G401 (cell line): Measurements from ENCODE around the gene RYR2. TPM values are rescaled to one million over a fixed set of nuclear protein-coding genes. Genes with fewer than 3 reads are reported as not detected.

ENCODE experiments used
- DNase-seq: peaks from one replicate; pipeline ENCODE4 v3.0.0-alpha.2; 2015; ENCODE audit warnings: low spot score
- in situ Hi-C: cut with HindIII; loops from 2 replicates; pipeline ENCODE4 v1.10.0; 2016; ENCODE audit warnings: low sequenced_read_pairs, mixed read lengths
- total RNA-seq: library from RNA; depleted of rRNA; stranded (reverse); fragments of >200 nt; shearing (Covaris generic); gene quantifications from 2 replicates; pipeline ENCODE4 v1.2.3, GENCODE V29; 2014

RYR2 gene
- total RNA-seq, 1 experiment from 2014 or later = not detected

GRCh38 chr1:237640966-237641365 is 599.0 kb downstream of the RYR2 start:
- no peak for DNase-seq
- in situ Hi-C loops = no loop called here

DNA sequence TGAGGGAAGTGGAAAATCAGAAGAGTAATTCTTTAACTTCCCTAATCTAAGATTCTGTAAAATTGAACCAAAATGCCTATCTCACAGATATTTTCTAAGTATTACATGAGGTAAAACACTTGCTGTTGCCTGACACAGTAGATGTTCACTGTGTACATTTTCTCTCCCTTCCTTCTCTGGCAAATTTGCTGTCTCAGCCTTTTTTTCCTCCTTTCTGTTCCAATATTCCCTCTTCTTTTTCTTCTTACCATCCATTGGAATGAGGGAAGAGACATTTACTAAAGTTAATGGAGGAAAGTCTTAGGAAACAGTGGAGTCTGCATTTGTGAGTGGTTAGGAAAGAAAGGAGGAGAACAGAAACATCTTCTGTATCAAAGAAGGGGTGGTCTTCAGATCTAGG is 608.8 kb downstream of the RYR2 start:
- no peak for DNase-seq
- in situ Hi-C loops = no loop called here

DNA sequence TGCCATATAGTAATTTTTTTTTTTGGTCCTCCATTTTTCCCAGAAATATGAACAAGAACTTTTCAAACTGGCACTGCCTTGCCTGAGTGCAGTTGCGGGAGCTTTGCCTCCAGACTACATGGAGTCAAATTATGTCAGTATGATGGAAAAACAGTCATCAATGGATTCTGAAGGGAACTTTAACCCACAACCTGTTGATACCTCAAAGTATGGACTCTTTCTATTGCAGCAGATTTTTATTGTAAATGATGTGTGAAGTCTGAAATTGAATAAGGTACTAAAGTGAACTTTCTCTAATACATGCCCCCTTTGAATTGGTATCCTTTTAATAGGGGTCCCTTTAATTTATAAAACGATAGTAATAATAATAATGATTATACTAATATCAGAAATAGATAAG is 613.8 kb downstream of the RYR2 start:
- in situ Hi-C loops = no loop called here
- DNase-seq = no peak

- in situ Hi-C loops = no loop called here
- no peak for DNase-seq
Measured at GRCh38 chr1:237664348-237664747, 622.4 kb downstream of the RYR2 start.

GRCh38 chr1:237670302-237670701 is 628.3 kb downstream of the RYR2 start:
- in situ Hi-C loops = no loop called here
- DNase-seq = no peak

- in situ Hi-C loops = no loop called here
- DNase-seq = no peak
Measured at GRCh38 chr1:237671262-237671661, 629.3 kb downstream of the RYR2 start.

- in situ Hi-C loops = no loop called here
- no peak for DNase-seq
Measured at GRCh38 chr1:237671935-237672334, 630.0 kb downstream of the RYR2 start.

DNA sequence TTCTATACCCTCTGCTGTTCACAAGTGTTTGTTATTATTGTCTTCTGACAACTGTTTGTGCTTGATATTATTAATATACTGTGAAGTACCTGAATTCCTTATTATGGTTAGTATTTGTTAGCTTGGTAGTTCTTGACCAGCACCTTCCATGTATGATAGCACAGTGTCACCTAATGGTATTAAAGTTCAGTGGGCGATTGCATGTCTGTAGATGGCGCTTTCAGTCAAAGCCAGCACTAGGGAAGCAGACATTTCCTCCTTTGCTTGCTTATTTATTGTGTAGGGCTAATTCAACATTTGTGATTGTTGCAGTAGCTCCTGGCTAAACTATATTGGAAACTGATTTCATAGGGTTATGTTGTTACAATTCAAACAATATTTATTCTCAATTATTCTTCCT is 630.8 kb downstream of the RYR2 start:
- in situ Hi-C loops = no loop called here
- peak; percentile 5 for DNase-seq

- in situ Hi-C loops = no loop called here
- DNase-seq = no peak
Measured at GRCh38 chr1:237673631-237674030, 631.6 kb downstream of the RYR2 start.

GRCh38 chr1:237677979-237678378 is 636.0 kb downstream of the RYR2 start:
- DNase-seq = peak; percentile 20
- in situ Hi-C loops = no loop called here

DNA sequence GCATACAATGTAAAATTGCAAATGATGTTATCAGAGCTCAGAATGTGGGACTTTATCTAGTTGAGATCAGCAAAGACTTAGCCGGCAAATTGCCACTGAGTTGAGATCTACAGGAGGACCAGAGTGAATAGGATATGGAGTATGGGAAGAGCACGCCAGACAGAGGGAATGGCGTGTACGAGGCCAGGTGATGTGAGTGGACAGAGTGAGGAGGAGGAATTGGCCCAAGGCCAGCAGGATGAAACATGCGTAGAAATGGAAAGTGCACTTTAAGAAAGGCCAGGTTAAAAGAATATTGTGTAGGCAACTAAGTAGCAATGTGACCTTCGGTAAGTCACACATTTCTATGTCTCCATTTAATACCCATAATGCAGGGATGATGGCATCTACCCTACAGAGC is 637.7 kb downstream of the RYR2 start:
- no peak for DNase-seq
- in situ Hi-C loops = no loop called here

GRCh38 chr1:237681210-237681609 is 639.2 kb downstream of the RYR2 start:
- no peak for DNase-seq
- in situ Hi-C loops = no loop called here

DNA sequence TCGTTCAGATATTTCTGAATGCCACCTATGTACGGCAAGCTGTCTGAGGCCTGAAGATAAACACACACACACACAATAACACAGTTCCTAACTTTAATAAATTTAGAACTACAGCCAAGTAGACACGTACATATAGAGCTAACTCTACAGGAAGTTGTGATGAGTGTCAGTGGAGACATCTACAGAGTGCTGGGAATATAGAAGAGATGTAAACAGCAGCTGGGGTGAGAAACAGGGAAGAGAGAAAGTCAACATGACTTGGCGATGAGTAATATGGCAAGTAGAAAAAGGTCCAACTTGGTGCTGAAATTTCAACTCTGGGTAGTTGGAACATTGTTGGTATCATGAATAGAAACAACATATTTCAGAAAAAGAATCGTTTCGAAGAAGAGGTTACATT is 642.3 kb downstream of the RYR2 start:
- DNase-seq = no peak
- in situ Hi-C loops = no loop called here

- in situ Hi-C loops = no loop called here
- DNase-seq = no peak
Measured at GRCh38 chr1:237685551-237685950, 643.6 kb downstream of the RYR2 start.

DNA sequence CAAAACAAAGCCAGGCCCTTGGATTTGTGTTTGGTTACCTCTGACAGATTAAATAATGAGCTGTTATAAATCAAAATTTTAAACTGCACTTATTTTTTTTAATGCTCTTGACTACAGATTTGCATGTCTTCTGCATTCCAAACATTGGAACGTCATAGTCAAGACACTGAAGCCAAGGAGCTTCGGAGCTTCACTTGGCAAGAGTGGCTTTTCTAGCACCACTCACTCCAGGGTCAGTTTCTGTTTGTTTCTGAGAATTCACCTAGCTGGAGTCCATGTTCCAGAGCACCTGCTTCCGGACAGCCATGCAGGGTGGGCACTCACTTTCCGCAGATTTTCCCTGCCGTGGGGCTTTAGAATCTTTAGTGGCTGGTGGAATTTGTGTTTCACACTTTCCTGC is 645.8 kb downstream of the RYR2 start:
- in situ Hi-C loops = no loop called here
- no peak for DNase-seq

GRCh38 chr1:237690656-237691055 is 648.7 kb downstream of the RYR2 start:
- in situ Hi-C loops = no loop called here
- DNase-seq = no peak

GRCh38 chr1:237692255-237692654 is 650.3 kb downstream of the RYR2 start:
- in situ Hi-C loops = no loop called here
- DNase-seq = no peak

DNA sequence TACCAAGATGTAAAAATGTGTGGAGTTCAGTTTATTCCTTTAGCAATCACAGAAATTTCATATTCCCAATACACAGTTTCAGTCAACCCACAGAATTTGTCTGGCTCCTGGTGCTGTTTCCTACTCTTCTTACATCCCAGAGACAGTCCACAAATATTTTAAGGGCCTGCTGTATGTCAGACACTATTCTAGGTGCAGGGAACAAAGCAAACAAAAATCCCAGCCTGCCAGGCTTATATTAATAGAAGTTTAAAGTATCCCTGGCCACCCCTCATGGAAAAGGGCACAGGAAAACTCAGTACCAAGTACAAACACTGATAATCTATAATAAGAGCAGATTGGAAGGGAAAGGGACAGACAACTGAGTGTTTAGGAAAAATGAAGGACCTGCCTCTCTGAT is 653.9 kb downstream of the RYR2 start:
- no peak for DNase-seq
- in situ Hi-C loops = no loop called here

DNA sequence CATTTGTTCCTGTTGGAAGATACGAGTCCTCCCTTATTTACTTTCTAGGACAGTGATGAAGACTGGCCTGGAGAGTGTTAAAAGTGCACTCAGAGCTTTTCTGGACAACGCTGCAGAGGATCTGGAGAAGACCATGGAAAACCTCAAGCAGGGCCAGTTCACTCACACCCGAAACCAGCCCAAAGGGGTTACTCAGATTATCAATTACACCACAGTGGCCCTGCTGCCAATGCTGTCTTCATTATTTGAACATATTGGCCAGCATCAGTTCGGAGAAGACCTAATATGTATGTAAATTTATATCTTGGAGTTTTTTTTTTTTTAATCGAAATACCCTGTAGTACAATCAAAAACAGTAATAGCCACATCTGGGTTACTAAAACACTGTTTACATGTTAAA is 658.2 kb downstream of the RYR2 start:
- in situ Hi-C loops = no loop called here
- no peak for DNase-seq

GRCh38 chr1:237701534-237701933 is 659.5 kb downstream of the RYR2 start:
- in situ Hi-C loops = no loop called here
- DNase-seq = no peak

DNA sequence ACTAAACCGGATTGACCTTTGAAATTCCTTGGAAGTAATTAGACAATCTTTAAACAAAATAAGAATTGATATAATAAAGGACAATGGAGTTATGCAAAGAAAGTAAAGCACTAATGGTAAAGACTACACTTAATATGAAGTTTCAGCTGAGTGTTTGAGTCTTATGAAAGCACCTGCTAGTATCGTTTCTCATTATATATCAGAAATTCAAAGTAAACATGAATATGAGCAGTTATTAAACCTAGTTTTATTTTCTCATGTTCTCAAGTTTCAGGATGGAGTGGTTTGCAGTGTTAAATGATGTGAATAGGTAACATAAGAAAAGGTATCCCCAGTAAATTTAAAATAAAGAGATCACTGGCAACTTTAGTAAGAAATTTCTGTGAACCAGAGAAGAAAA is 660.2 kb downstream of the RYR2 start:
- in situ Hi-C loops = no loop called here
- no peak for DNase-seq

DNA sequence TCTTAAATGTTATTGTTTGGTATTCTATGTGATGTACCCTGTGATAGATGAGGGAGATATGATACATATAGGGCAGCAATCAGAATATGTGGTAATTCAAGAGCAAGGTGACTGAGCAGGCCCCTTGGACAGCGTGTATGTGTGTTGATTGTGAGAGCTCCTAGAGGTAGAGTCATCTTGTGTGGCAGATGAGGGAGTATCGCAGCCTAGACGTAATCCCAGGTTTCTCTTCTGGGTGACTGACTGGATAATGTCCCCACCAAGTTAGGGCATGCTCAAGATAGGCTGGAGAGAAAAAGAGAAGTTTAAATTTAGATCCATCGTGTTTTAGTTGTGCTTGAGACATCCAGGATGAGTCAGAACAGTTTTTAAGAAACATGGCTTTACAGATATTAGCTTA is 663.5 kb downstream of the RYR2 start:
- in situ Hi-C loops = no loop called here
- no peak for DNase-seq
